GM21360 (cell line): ENCODE results near the gene GAB1.
A peak's percentile ranks its signal among the peaks of the same experiment; 100 is the strongest.

Experiments used
- ATAC-seq: cut with Tn5 transposase; IDR thresholded peaks from one replicate; pipeline ENCODE4 v1.9.1; 2021; ENCODE audit warnings: mild to moderate bottlenecking, moderate library complexity; ENCODE audit not compliant: unreplicated experiment

Gene GAB1

GRCh38 chr4:143473334-143474126 is 136.9 kb downstream of the GAB1 start:
- no peak for ATAC-seq

DNA sequence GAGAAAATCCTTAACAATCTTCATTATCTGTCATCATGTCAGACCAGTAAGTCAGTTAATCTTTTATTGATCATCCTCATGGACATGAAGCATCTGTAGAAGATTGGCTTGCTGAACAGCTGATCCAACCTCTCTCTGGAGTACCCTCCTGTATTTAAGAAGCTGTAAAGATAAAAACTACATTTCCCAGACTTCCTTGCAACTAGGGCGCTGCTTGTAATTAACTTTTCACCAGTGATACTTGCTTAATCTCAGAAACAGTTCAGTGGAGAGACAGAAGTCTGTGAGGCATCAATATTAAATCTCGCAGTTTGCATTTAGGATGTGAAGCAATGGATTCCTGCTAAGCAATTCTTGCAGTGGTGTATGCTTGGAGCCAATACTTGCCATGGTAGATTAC is 140.8 kb downstream of the GAB1 start:
- ATAC-seq: no peak

- no peak for ATAC-seq
These were observed 144.7 kb downstream of the GAB1 start for GRCh38 chr4:143481361-143481760.

DNA sequence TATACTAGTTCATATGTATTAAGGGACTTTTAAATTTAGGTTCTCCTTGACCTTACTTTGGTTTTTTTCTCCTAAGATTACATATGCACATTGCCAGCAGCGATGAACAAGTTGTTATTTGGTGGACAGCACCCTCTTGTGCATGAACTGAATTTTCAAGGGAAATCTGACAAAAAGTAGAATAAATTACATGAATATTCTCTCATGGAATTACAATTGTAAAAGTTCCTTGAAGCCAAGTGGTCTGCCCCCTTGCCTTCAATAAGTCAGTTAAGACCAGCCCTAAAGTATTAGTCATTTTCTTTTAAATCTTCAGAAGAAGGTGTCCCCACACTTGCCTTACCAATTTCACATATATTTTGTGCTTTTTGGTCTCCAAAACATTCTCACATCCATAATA is 146.2 kb downstream of the GAB1 start:
- ATAC-seq: no peak

DNA sequence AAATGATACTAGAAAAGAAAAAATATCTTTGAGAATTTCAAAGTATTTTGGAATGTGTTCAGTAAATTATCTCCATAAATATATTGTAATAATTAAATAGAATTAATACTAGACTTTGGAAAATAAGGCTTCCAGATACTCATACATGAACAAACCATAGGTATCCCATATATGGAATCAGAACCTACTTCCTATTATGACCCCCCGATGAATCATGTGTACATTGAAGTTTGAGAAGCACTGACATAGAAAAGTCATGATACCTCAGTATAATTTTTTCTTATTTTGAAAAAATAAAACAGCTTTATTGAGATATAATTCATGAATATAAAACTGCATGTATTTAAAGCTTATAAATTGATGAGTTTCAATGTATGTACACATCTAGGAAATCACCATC is 149.6 kb downstream of the GAB1 start:
- ATAC-seq: no peak

- no peak for ATAC-seq
These were observed 152.0 kb downstream of the GAB1 start for GRCh38 chr4:143488687-143489086.

DNA sequence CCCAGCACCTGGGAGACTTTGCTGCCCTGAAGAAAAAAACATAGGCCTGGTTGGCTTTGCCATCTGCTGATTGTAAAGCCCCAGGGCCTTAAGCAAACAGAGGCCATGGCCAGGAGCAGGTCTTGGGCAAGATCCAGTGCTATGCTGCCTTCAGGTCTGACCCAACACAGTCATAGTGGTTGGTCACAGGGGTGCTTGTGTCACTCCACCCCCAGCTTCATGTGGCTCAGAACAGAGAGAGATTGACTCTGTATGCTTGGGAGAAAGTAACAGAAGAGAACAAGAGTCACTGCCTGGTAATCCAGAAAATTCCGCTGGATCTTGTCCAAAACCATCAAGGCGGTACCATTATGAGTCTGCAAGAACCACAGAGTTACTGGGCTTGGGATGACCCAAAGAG is 152.4 kb downstream of the GAB1 start:
- no peak for ATAC-seq

- ATAC-seq: no peak
These were observed 161.3 kb downstream of the GAB1 start for GRCh38 chr4:143498021-143498420.

- no peak for ATAC-seq
These were observed 165.6 kb downstream of the GAB1 start for GRCh38 chr4:143502231-143502630.

DNA sequence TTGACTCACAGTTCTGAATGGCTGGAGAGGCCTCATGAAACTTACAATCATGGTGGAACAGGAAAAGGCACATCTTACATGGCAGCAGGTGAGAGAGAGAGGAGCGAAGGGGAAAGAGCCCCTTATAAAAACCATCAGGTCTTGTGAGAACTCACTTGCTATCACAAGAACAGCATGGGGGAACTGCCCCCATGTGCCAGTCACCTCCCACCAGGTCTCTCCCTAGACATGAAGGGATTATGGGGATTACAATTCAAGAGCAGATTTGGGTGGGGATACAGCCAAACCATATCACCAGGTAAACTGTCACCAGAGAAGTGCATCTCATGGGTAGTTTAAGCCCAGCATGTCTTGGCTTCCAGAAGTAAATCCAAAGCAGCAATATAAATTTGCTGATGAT is 169.4 kb downstream of the GAB1 start:
- no peak for ATAC-seq

- no peak for ATAC-seq
These were observed 175.2 kb downstream of the GAB1 start for GRCh38 chr4:143511906-143512305.

DNA sequence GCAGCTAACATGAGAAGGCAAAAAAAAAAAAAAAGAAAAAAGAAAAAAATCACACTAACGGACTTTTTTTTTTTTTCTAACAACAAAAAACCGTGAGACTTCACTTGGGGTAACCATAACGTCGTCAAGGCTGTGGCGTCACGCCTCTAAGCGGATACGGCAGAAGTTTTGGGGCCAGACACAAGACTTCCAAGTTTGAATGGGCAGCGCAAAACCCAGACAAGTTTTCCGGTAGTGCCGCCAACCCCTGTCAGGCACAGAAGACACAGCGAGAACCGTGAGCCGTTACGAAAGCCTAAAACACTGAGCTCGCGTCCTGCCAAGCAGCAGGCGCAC is 176.3 kb downstream of the GAB1 start:
- peak; percentile 41 for ATAC-seq

GRCh38 chr4:143513314-143514168 is 176.9 kb downstream of the GAB1 start, which contains the start of gene SMARCA5:
SMARCA5 (plus strand) TSS chr4:143513702; CDS start chr4:143513925, 223 bp downstream.
- ATAC-seq: peak; percentile 85

- ATAC-seq: no peak
These were observed 177.5 kb downstream of the GAB1 start for GRCh38 chr4:143514169-143514495.

DNA sequence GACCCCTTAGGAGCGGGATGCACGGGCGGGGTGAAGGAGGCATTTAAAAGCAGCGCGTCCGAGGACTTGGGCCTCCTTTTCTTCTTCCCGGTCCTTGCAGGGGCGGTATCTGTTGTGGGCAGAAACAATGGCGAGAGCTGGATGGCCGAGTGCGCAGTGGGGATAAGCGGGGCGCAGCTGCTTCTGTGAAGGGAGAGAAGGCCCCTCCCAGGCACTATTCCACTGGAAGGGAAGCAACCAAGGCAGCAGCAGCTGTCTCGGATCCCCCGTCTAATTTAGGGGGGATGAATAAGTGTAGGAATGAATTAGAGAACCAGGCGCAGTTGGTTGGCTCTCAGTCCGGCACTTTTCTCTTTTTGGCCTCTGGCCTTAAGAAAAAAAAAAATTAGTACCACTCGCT is 177.8 kb downstream of the GAB1 start:
- no peak for ATAC-seq

DNA sequence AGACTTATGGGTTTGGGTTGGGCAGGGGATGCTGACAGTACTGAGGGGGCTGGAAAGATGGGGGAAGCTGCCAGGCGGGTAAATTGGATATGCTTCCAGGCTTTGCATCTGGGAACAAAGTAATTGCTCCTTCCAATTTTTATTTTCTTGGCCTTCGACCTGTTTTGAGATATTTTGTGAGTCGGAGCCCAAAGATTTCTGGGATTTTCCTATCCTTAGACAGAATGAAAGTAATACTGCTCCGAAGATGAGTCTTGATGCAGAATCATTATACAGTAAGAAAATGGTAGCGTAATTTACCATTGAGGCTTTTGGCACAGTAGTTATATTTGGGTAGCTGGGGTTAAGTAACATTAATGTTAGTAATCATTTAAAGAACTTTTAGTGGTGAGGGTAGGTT is 178.2 kb downstream of the GAB1 start:
- no peak for ATAC-seq

- ATAC-seq: no peak
These were observed 179.2 kb downstream of the GAB1 start for GRCh38 chr4:143515905-143516304.

- no peak for ATAC-seq
These were observed 181.1 kb downstream of the GAB1 start for GRCh38 chr4:143517764-143518163.
